B cell (primary cell): ENCODE results near the gene SAMD4A.

Experiments used
- CTCF ChIP-seq: fragments of 200-600 bp; IDR thresholded peaks from one replicate; pipeline ENCODE4 v1.8.0; 2022; ENCODE audit warnings: antibody characterized with exemption, mild to moderate bottlenecking
- EZH2 ChIP-seq: IDR thresholded peaks from 2 replicates; pipeline ENCODE4 v1.6.1; 2012; ENCODE audit warnings: borderline replicate concordance, low read depth, mild to moderate bottlenecking, moderate library complexity, low read length; ENCODE audit not compliant: insufficient read depth, poor library complexity, severe bottlenecking

- TF ChIP-seq EZH2 (no peak), CTCF (no peak)
These were observed 24.5 kb downstream of the SAMD4A start for GRCh38 chr14:54591461-54591860.
